Stimulated activated naive B cell treated with anti-CD40 and anti-IgM and Interleukin-4, amounts not matched to agents 10 μg/mL and 1 μg/mL and 100 μg/mL, for 72 hours (primary cell): ENCODE results near the gene SERPINF2.

Source experiments
- ATAC-seq, 2 donors: fragments of 150-1000 bp; cut with Tn5 transposase; replicated peaks; 2 replicates each; pipeline ENCODE4 v1.10.0; 2021; ENCODE audit warnings: moderate library complexity in 1 of 2
- DNase-seq: peaks from one replicate; pipeline ENCODE4 v3.0.0; 2021
- H3K27ac Mint-ChIP-seq: one replicate; pipeline ENCODE4 v1.8.0; 2022; ENCODE audit warnings: mild to moderate bottlenecking, mixed read lengths
- H3K27me3 Mint-ChIP-seq, 2 donors: one replicate each; pipeline ENCODE4 v1.8.0; 2022; ENCODE audit warnings: mixed read lengths in 2 of 2
- H3K36me3 Mint-ChIP-seq, 2 donors: one replicate each; pipeline ENCODE4 v1.8.0; 2022; ENCODE audit warnings: mixed read lengths in 2 of 2, mild to moderate bottlenecking in 1 of 2
- H3K4me1 Mint-ChIP-seq, 2 donors: one replicate each; pipeline ENCODE4 v1.8.0; 2022; ENCODE audit warnings: mixed read lengths in 2 of 2, mild to moderate bottlenecking in 1 of 2
- H3K4me3 Mint-ChIP-seq, 2 donors: one replicate each; pipeline ENCODE4 v1.8.0; 2022; ENCODE audit warnings: mild to moderate bottlenecking in 2 of 2, mixed read lengths in 2 of 2, moderate library complexity in 1 of 2
- H3K9me3 Mint-ChIP-seq, 2 donors: one replicate each; pipeline ENCODE4 v1.8.0; 2022; ENCODE audit warnings: mixed read lengths in 2 of 2, mild to moderate bottlenecking in 1 of 2

Gene SERPINF2

GRCh38 chr17:1773696-1774181 is 31.1 kb downstream of the SERPINF2 start:
- DNase-seq: no peak
- no peak overlapping the region for H3K4me3 Mint-ChIP-seq
- peak overlapping the region; percentile 59 for H3K27ac Mint-ChIP-seq
- peaks cover 20 to 34% of the 10 kb centered on the region in 2 donors for H3K4me1 Mint-ChIP-seq
- no peaks in the 10 kb centered on the region for H3K27me3 Mint-ChIP-seq
- H3K9me3 Mint-ChIP-seq: no peaks in the 10 kb centered on the region
- peaks cover 10% of the 10 kb centered on the region in 2 donors for H3K36me3 Mint-ChIP-seq
- no peak for ATAC-seq

- H3K9me3 Mint-ChIP-seq: no peaks in the 10 kb centered on the region
- DNase-seq: no peak
- H3K4me3 Mint-ChIP-seq: no peak overlapping the region
- peak overlapping the region; percentile 59 for H3K27ac Mint-ChIP-seq
- ATAC-seq: no peak
- peaks cover 10% of the 10 kb centered on the region in 2 donors for H3K36me3 Mint-ChIP-seq
- H3K27me3 Mint-ChIP-seq: no peaks in the 10 kb centered on the region
- H3K4me1 Mint-ChIP-seq: peaks cover 16 to 30% of the 10 kb centered on the region in 2 donors
These were observed 31.9 kb downstream of the SERPINF2 start for GRCh38 chr17:1774390-1775176.

- ATAC-seq (no peak), DNase-seq (no peak)
- Mint-ChIP-seq H3K4me3 (no peak overlapping the region), H3K9me3 (no peaks in the 10 kb centered on the region), H3K4me1 (peaks cover 4 to 13% of the 10 kb centered on the region in 2 donors), H3K27ac (no peak overlapping the region), H3K36me3 (peaks cover 10 to 13% of the 10 kb centered on the region in 2 donors), H3K27me3 (no peaks in the 10 kb centered on the region)
These were observed 33.7 kb downstream of the SERPINF2 start for GRCh38 chr17:1776328-1776727.

- Mint-ChIP-seq H3K27me3 (no peaks in the 10 kb centered on the region), H3K9me3 (no peaks in the 10 kb centered on the region), H3K36me3 (peaks cover 11 to 15% of the 10 kb centered on the region in 2 donors), H3K27ac (peak overlapping the region; percentile 3), H3K4me3 (no peak overlapping the region), H3K4me1 (peaks cover 3 to 10% of the 10 kb centered on the region in 2 donors)
- ATAC-seq (no peak), DNase-seq (no peak)
These were observed 34.2 kb downstream of the SERPINF2 start for GRCh38 chr17:1776857-1777256.

GRCh38 chr17:1779571-1780131 is 37.0 kb downstream of the SERPINF2 start:
- H3K4me1 Mint-ChIP-seq: peaks cover 22 to 27% of the 10 kb centered on the region in 2 donors
- ATAC-seq (no peak), DNase-seq (no peak)
- no peaks in the 10 kb centered on the region for H3K27me3 Mint-ChIP-seq
- H3K36me3 Mint-ChIP-seq: peaks cover 20 to 33% of the 10 kb centered on the region in 2 donors
- no peak overlapping the region for H3K27ac Mint-ChIP-seq
- H3K4me3 Mint-ChIP-seq: no peak overlapping the region
- H3K9me3 Mint-ChIP-seq: no peaks in the 10 kb centered on the region

- Mint-ChIP-seq H3K4me1 (peaks cover 22 to 27% of the 10 kb centered on the region in 2 donors), H3K4me3 (peak overlapping the region in 1 of 2 donors; percentile 66), H3K9me3 (no peaks in the 10 kb centered on the region), H3K36me3 (peaks cover 19 to 36% of the 10 kb centered on the region in 2 donors), H3K27me3 (no peaks in the 10 kb centered on the region), H3K27ac (peak overlapping the region; percentile 90)
- DNase-seq (no peak), ATAC-seq (no peak)
These were observed 39.5 kb downstream of the SERPINF2 start for GRCh38 chr17:1782171-1782567.

GRCh38 chr17:1783271-1783670 is 40.6 kb downstream of the SERPINF2 start:
- no peak for DNase-seq
- Mint-ChIP-seq H3K4me3 (peak overlapping the region; percentile 59 to 66), H3K27me3 (no peaks in the 10 kb centered on the region), H3K36me3 (peaks cover 19 to 35% of the 10 kb centered on the region in 2 donors), H3K9me3 (no peaks in the 10 kb centered on the region), H3K27ac (peak overlapping the region; percentile 90), H3K4me1 (peaks cover 22 to 27% of the 10 kb centered on the region in 2 donors)
- peak; percentile 46 to 51 for ATAC-seq

GRCh38 chr17:1783834-1784611 is 41.4 kb downstream of the SERPINF2 start:
- Mint-ChIP-seq H3K36me3 (peaks cover 19 to 35% of the 10 kb centered on the region in 2 donors), H3K27me3 (no peaks in the 10 kb centered on the region), H3K4me3 (peak overlapping the region; percentile 37 to 66), H3K9me3 (no peaks in the 10 kb centered on the region), H3K27ac (peak overlapping the region; percentile 90), H3K4me1 (peaks cover 22 to 27% of the 10 kb centered on the region in 2 donors)
- DNase-seq (peak; percentile 40), ATAC-seq (peak; percentile 91 to 94)

- H3K27me3 Mint-ChIP-seq: no peaks in the 10 kb centered on the region
- DNase-seq: no peak
- peaks cover 16 to 35% of the 10 kb centered on the region in 2 donors for H3K36me3 Mint-ChIP-seq
- no peaks in the 10 kb centered on the region for H3K9me3 Mint-ChIP-seq
- H3K27ac Mint-ChIP-seq: peak overlapping the region; percentile 60
- H3K4me3 Mint-ChIP-seq: no peak overlapping the region
- ATAC-seq: no peak
- H3K4me1 Mint-ChIP-seq: peaks cover 22 to 27% of the 10 kb centered on the region in 2 donors
These were observed 43.3 kb downstream of the SERPINF2 start for GRCh38 chr17:1785930-1786329.

GRCh38 chr17:1786708-1787107 is 44.0 kb downstream of the SERPINF2 start:
- Mint-ChIP-seq H3K27me3 (no peaks in the 10 kb centered on the region), H3K36me3 (peaks cover 16 to 35% of the 10 kb centered on the region in 2 donors), H3K4me3 (no peak overlapping the region), H3K27ac (no peak overlapping the region), H3K9me3 (no peaks in the 10 kb centered on the region), H3K4me1 (peaks cover 22 to 27% of the 10 kb centered on the region in 2 donors)
- no peak for ATAC-seq
- DNase-seq: no peak

GRCh38 chr17:1787301-1787902 is 44.7 kb downstream of the SERPINF2 start:
- Mint-ChIP-seq H3K4me3 (no peak overlapping the region), H3K4me1 (peaks cover 18 to 20% of the 10 kb centered on the region in 2 donors), H3K27ac (no peak overlapping the region), H3K36me3 (peaks cover 9 to 29% of the 10 kb centered on the region in 2 donors), H3K9me3 (no peaks in the 10 kb centered on the region), H3K27me3 (no peaks in the 10 kb centered on the region)
- ATAC-seq (no peak), DNase-seq (no peak)

GRCh38 chr17:1789936-1790335 is 47.3 kb downstream of the SERPINF2 start:
- H3K4me3 Mint-ChIP-seq: no peak overlapping the region
- H3K36me3 Mint-ChIP-seq: peaks cover 8 to 12% of the 10 kb centered on the region in 2 donors
- H3K27me3 Mint-ChIP-seq: no peaks in the 10 kb centered on the region
- H3K4me1 Mint-ChIP-seq: no peaks in the 10 kb centered on the region
- DNase-seq: no peak
- peak; percentile 65 to 87 for ATAC-seq
- H3K9me3 Mint-ChIP-seq: no peaks in the 10 kb centered on the region
- peak overlapping the region; percentile 51 for H3K27ac Mint-ChIP-seq

- ATAC-seq (no peak), DNase-seq (no peak)
- H3K36me3 Mint-ChIP-seq: peaks cover 4 to 13% of the 10 kb centered on the region in 2 donors
- H3K4me3 Mint-ChIP-seq: no peak overlapping the region
- H3K27ac Mint-ChIP-seq: peak overlapping the region; percentile 20
- H3K4me1 Mint-ChIP-seq: peaks cover 7% of the 10 kb centered on the region in 2 donors
- no peaks in the 10 kb centered on the region for H3K27me3 Mint-ChIP-seq
- no peaks in the 10 kb centered on the region for H3K9me3 Mint-ChIP-seq
These were observed 50.1 kb downstream of the SERPINF2 start for GRCh38 chr17:1792495-1793446.
